H9 (cell line): Measurements from ENCODE around the gene PHETA1. TPM values are rescaled to one million over a fixed set of nuclear protein-coding genes. Genes with fewer than 3 reads are reported as not detected.

Experiments used
- DNase-seq: peaks from one replicate; pipeline ENCODE4 v3.0.0-alpha.2; 2017
- H2AFZ ChIP-seq: one replicate; pipeline ENCODE4 v1.6.1; 2013; ENCODE audit warnings: mild to moderate bottlenecking, low read length, control low read depth, moderate library complexity
- H2AK5ac ChIP-seq: 2 replicates; pipeline ENCODE4 v1.6.1; 2013; ENCODE audit warnings: low read length, control low read depth, mixed read lengths; ENCODE audit not compliant: insufficient read length
- H2BK120ac ChIP-seq: one replicate; pipeline ENCODE4 v1.6.1; 2013; ENCODE audit warnings: low read depth, mild to moderate bottlenecking, low read length, control low read depth, inconsistent platforms; ENCODE audit not compliant: poor library complexity, severe bottlenecking
- H2BK12ac ChIP-seq: 2 replicates; pipeline ENCODE4 v1.6.1; 2013; ENCODE audit warnings: low read length, control low read depth, mixed read lengths, low read depth; ENCODE audit not compliant: insufficient read length
- H2BK15ac ChIP-seq: 2 replicates; pipeline ENCODE4 v1.6.1; 2013; ENCODE audit warnings: low read depth, low read length, control low read depth
- H2BK20ac ChIP-seq: one replicate; pipeline ENCODE4 v1.6.1; 2013; ENCODE audit warnings: low read depth, mild to moderate bottlenecking, low read length, control low read depth, inconsistent platforms; ENCODE audit not compliant: poor library complexity, severe bottlenecking
- H2BK5ac ChIP-seq: 2 replicates; pipeline ENCODE4 v1.6.1; 2013; ENCODE audit warnings: low read length, control low read depth, mixed read lengths; ENCODE audit not compliant: insufficient read length
- H3K14ac ChIP-seq: 2 replicates; pipeline ENCODE4 v1.6.1; 2013; ENCODE audit warnings: low read length, control low read depth; ENCODE audit not compliant: insufficient read depth
- H3K18ac ChIP-seq: 2 replicates; pipeline ENCODE4 v1.6.1; 2013; ENCODE audit warnings: low read depth, mild to moderate bottlenecking, mixed read lengths, low read length, control low read depth; ENCODE audit not compliant: insufficient read length
- H3K23ac ChIP-seq: 2 replicates; pipeline ENCODE4 v1.6.1; 2013; ENCODE audit warnings: low read length, control low read depth, mixed read lengths, low read depth; ENCODE audit not compliant: insufficient read length
- H3K23me2 ChIP-seq: 2 replicates; pipeline ENCODE4 v1.6.1; 2013; ENCODE audit warnings: low read depth, mild to moderate bottlenecking, mixed read lengths, low read length, control low read depth; ENCODE audit not compliant: insufficient read length, poor library complexity, severe bottlenecking
- H3K27ac ChIP-seq: 2 replicates; pipeline ENCODE4 v1.5.1; 2013; ENCODE audit warnings: low read length, control low read depth, mixed read lengths, low read depth; ENCODE audit not compliant: insufficient read length
- H3K27me3 ChIP-seq: 2 replicates; pipeline ENCODE4 v1.6.1; 2013; ENCODE audit warnings: low read length, control low read depth, inconsistent platforms; ENCODE audit not compliant: insufficient read depth
- H3K4ac ChIP-seq: 2 replicates; pipeline ENCODE4 v1.6.1; 2013; ENCODE audit warnings: low read depth, mild to moderate bottlenecking, control low read depth, inconsistent platforms, low read length, moderate library complexity
- H3K4me1 ChIP-seq: 2 replicates; pipeline ENCODE4 v1.6.1; 2013; ENCODE audit warnings: low read length, control low read depth, inconsistent platforms; ENCODE audit not compliant: insufficient read depth
- H3K4me2 ChIP-seq: 2 replicates; pipeline ENCODE4 v1.6.1; 2013; ENCODE audit warnings: low read length, control low read depth, mixed read lengths; ENCODE audit not compliant: insufficient read length, insufficient read depth
- H3K56ac ChIP-seq: 2 replicates; pipeline ENCODE4 v1.6.1; 2013; ENCODE audit warnings: low read depth, mild to moderate bottlenecking, mixed read lengths, low read length, control low read depth; ENCODE audit not compliant: insufficient read length
- H3K79me1 ChIP-seq: 2 replicates; pipeline ENCODE4 v1.6.1; 2013; ENCODE audit warnings: low read depth, mild to moderate bottlenecking, moderate library complexity, low read length, control low read depth, inconsistent platforms; ENCODE audit not compliant: insufficient read depth, poor library complexity, severe bottlenecking
- H3K79me2 ChIP-seq: 2 replicates; pipeline ENCODE4 v1.6.1; 2013; ENCODE audit warnings: low read length, control low read depth, inconsistent platforms; ENCODE audit not compliant: insufficient read depth
- H3K9ac ChIP-seq: 2 replicates; pipeline ENCODE4 v1.6.1; 2013; ENCODE audit warnings: low read length, control low read depth, mixed read lengths; ENCODE audit not compliant: insufficient read length; ENCODE audit errors: extremely low read depth
- H3K9me3 ChIP-seq: one replicate; pipeline ENCODE4 v1.6.1; 2013; ENCODE audit warnings: low read depth, low read length, inconsistent platforms; ENCODE audit not compliant: control insufficient read depth
- H3T11ph ChIP-seq: one replicate; pipeline ENCODE4 v1.6.1; 2013; ENCODE audit warnings: mild to moderate bottlenecking, low read length, control low read depth, inconsistent platforms
- H4K20me1 ChIP-seq: one replicate; pipeline ENCODE4 v1.6.1; 2013; ENCODE audit not compliant: control insufficient read depth, insufficient read length, insufficient read depth
- H4K5ac ChIP-seq: 2 replicates; pipeline ENCODE4 v1.6.1; 2013; ENCODE audit warnings: low read depth, mild to moderate bottlenecking, mixed read lengths, low read length, control low read depth; ENCODE audit not compliant: insufficient read length
- H4K8ac ChIP-seq: replicated peaks from 2 replicates; pipeline ENCODE4 v1.6.1; 2013; ENCODE audit warnings: low read length, control low read depth, mixed read lengths, low read depth; ENCODE audit not compliant: insufficient read length
- H4K91ac ChIP-seq: 2 replicates; pipeline ENCODE4 v1.6.1; 2013; ENCODE audit warnings: low read depth, mild to moderate bottlenecking, moderate library complexity, mixed read lengths, low read length, control low read depth; ENCODE audit not compliant: insufficient read length
- H3K27ac Mint-ChIP-seq, 3 experiments: 2 replicates in 2 of 3; 3 replicates in 1 of 3; pipeline ENCODE4 v1.8.0; 2020 to 2021; ENCODE audit warnings: mixed read lengths in 3 of 3, mild to moderate bottlenecking in 1 of 3, moderate library complexity in 1 of 3
- H3K27me3 Mint-ChIP-seq: 2 replicates; pipeline ENCODE4 v1.8.0; 2021; ENCODE audit warnings: low read depth, mild to moderate bottlenecking, moderate library complexity, mixed read lengths
- H3K36me3 Mint-ChIP-seq, 3 experiments: 2 replicates in 2 of 3; 3 replicates in 1 of 3; pipeline ENCODE4 v1.8.0; 2020 to 2021; ENCODE audit warnings: low read depth in 3 of 3, mixed read lengths in 3 of 3; ENCODE audit not compliant: insufficient read depth in 1 of 3
- H3K4me1 Mint-ChIP-seq, 2 experiments: 2 replicates each; pipeline ENCODE4 v1.8.0; 2020; ENCODE audit warnings: mixed read lengths in 2 of 2
- H3K4me3 Mint-ChIP-seq, 2 experiments: 2 replicates in 1 of 2; 3 replicates in 1 of 2; pipeline ENCODE4 v1.8.0; 2020 to 2021; ENCODE audit warnings: mild to moderate bottlenecking in 2 of 2, mixed read lengths in 2 of 2, moderate library complexity in 1 of 2
- H3K9me3 Mint-ChIP-seq, 2 experiments: 2 replicates in 1 of 2; 3 replicates in 1 of 2; pipeline ENCODE4 v1.8.0; 2020; ENCODE audit warnings: mild to moderate bottlenecking in 2 of 2, mixed read lengths in 2 of 2, moderate library complexity in 1 of 2
- WGBS: extraction: QIAGEN DNeasy Blood & Tissue Kit; methylation state at CpG from one replicate; pipeline ENCODE4 v1.1.7; 2013; ENCODE audit warnings: missing lambda C conversion rate, low lambda C conversion rate, mixed read lengths; ENCODE audit not compliant: insufficient read length; ENCODE audit errors: extremely low coverage; 5-methylcytosine and 5-hydroxymethylcytosine counted together
- total RNA-seq: library from RNA; stranded (reverse); gene quantifications from 2 replicates; pipeline ENCODE4 v1.2.1, GENCODE V29; 2021
- TF ChIP-seq, protein P1 (sequence below): fragments of 200-600 bp; sonication (generic); conservative IDR thresholded peaks from 3 replicates; pipeline ENCODE4 v1.8.0; 2021; ENCODE audit warnings: antibody characterized with exemption, mild to moderate bottlenecking

PHETA1 gene
- total RNA-seq, 1 experiment from 2014 or later: 13.1 TPM

DNA sequence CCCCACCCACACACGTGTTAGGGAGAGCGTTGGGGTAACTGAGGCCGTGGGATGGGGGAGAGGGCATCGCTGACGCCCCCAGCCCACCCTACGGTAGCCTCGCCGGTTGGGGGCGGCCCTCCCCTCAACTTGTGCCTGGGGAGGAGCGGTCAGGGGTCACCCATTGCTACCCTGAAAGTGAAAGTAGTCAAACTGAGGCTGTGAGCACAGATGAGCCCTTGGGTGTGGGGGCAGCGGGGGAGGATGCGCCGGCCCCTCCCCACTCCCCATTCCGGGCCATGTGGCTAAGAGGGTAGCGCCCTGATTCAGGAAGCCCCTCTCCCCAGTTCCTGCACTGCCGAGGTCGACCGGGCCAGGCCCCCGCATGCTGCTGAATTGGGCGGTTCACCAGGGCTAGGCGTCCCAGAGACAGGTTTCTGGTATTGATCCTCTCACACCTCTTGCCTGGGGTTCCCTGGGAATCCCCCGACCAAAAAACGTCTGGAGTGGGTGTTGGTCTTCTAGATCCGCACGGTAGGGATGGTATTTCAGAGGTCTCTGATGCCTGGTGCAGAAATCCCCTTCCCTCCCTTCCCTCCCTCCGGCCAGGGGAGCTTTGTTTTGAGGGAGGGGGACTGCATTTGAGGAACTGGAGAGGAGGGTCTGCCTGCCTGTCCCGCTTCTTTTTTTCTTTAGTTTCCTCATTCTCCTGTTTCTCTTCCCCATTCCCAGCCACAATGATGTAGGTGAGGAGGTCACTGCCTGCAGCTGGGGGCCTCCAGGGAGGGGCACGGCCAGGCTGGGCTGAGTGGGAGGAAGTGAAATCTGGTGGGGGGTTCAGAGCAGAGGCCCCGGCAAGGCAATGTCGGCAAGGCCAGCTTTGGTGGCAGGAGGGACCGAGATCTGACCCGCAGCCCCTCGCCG lies 37.8 kb upstream of the PHETA1 start:
- peaks cover 3% of the 10 kb centered on the region; the same call in 1 of the 2 replicates for H3K4me1 ChIP-seq
- H4K8ac ChIP-seq: no peak overlapping the region
- H3K36me3 Mint-ChIP-seq: no peaks in the 10 kb centered on the region
- no peak overlapping the region for H4K5ac ChIP-seq
- peaks cover 13% of the 10 kb centered on the region for H3K23me2 ChIP-seq
- H2BK15ac ChIP-seq: no peak overlapping the region
- no peak overlapping the region for H2BK5ac ChIP-seq
- H4K91ac ChIP-seq: no peak overlapping the region
- peaks cover 8% of the 10 kb centered on the region for H3K79me1 ChIP-seq
- H3K23ac ChIP-seq: no peak overlapping the region
- no CpG with 5 or more reads among the region's 34 CpGs for WGBS
- peak overlapping the region; percentile 81 to 92 for H3K4me3 Mint-ChIP-seq
- no peak overlapping the region for H3T11ph ChIP-seq
- no peaks in the 10 kb centered on the region for H4K20me1 ChIP-seq
- no peak for DNase-seq
- H3K79me2 ChIP-seq: peaks cover 37% of the 10 kb centered on the region; the same call in 1 of the 2 replicates
- H3K27ac ChIP-seq: no peak overlapping the region
- H3K18ac ChIP-seq: no peak overlapping the region
- H3K4me1 Mint-ChIP-seq: peaks cover 44 to 53% of the 10 kb centered on the region in 2 experiments
- H3K9me3 Mint-ChIP-seq: no peaks in the 10 kb centered on the region; a peak in 1 of 5 replicates
- H2BK120ac ChIP-seq: no peak overlapping the region
- no peaks in the 10 kb centered on the region for H3K9me3 ChIP-seq
- no peak overlapping the region for H2AFZ ChIP-seq
- H2AK5ac ChIP-seq: no peak overlapping the region
- no peak overlapping the region for H3K4ac ChIP-seq
- H2BK20ac ChIP-seq: no peak overlapping the region
- H3K27me3 ChIP-seq: no peaks in the 10 kb centered on the region
- peak overlapping the region; percentile 83 for H3K4me2 ChIP-seq
- peak overlapping the region; percentile 52; the same call in 1 of the 2 replicates for H3K14ac ChIP-seq
- TF ChIP-seq, protein P1, sequence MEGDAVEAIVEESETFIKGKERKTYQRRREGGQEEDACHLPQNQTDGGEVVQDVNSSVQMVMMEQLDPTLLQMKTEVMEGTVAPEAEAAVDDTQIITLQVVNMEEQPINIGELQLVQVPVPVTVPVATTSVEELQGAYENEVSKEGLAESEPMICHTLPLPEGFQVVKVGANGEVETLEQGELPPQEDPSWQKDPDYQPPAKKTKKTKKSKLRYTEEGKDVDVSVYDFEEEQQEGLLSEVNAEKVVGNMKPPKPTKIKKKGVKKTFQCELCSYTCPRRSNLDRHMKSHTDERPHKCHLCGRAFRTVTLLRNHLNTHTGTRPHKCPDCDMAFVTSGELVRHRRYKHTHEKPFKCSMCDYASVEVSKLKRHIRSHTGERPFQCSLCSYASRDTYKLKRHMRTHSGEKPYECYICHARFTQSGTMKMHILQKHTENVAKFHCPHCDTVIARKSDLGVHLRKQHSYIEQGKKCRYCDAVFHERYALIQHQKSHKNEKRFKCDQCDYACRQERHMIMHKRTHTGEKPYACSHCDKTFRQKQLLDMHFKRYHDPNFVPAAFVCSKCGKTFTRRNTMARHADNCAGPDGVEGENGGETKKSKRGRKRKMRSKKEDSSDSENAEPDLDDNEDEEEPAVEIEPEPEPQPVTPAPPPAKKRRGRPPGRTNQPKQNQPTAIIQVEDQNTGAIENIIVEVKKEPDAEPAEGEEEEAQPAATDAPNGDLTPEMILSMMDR: no peak
- no peaks in the 10 kb centered on the region; the same call in none of the 2 replicates for H3K27me3 Mint-ChIP-seq
- no peak overlapping the region; a peak in 1 of 7 replicates for H3K27ac Mint-ChIP-seq
- peak overlapping the region; percentile 48 for H3K9ac ChIP-seq
- no peak overlapping the region for H2BK12ac ChIP-seq
- no peak overlapping the region for H3K56ac ChIP-seq
